Esophagus muscularis mucosa (tissue), 4 donors: ENCODE data around the gene TNFSF8. TPM values are rescaled to one million over a fixed set of nuclear protein-coding genes. Genes with fewer than 3 reads are reported as not detected.
A peak's percentile ranks its signal among the peaks of the same experiment; 100 is the strongest.

Experiments used
- DNase-seq: peaks from one replicate; pipeline ENCODE4 v3.0.0-alpha.2; 2017; ENCODE audit errors: extremely low spot score
- H3K27ac ChIP-seq, 4 donors: fragments of 200-600 bp; sonication (generic); replicated peaks in 1 of 4; 1 replicate in 3 of 4; 2 replicates in 1 of 4; pipeline ENCODE4 v1.5.1; 2016 to 2019; ENCODE audit warnings: mild to moderate bottlenecking in 1 of 4
- H3K27me3 ChIP-seq, 4 donors: fragments of 200-600 bp; sonication (generic); one replicate each; pipeline versions ENCODE4 v1.5.1 to v1.6.0; 2016 to 2019
- H3K36me3 ChIP-seq, 4 donors: fragments of 200-600 bp; sonication (generic); one replicate each; pipeline ENCODE4 v1.5.1; 2016 to 2019
- H3K4me1 ChIP-seq, 4 donors: fragments of 200-600 bp; sonication (generic); one replicate each; pipeline ENCODE4 v1.5.1; 2016 to 2019
- H3K4me3 ChIP-seq, 4 donors: fragments of 200-600 bp; sonication (generic); 1 replicate in 2 of 4; 2 replicates in 2 of 4; pipeline ENCODE4 v1.5.1; 2016 to 2019; ENCODE audit warnings: mild to moderate bottlenecking in 4 of 4, moderate library complexity in 1 of 4
- H3K9me3 ChIP-seq, 4 donors: fragments of 200-600 bp; sonication (generic); 1 replicate in 3 of 4; 2 replicates in 1 of 4; pipeline ENCODE4 v1.5.1; 2016 to 2019
- CTCF ChIP-seq, 3 experiments: fragments of 200-600 bp in 2 of 3; fragments of 450-650 bp in 1 of 3; sonication (generic) in 2 of 3; IDR thresholded peaks; one replicate each; pipeline ENCODE4 v1.5.1; 2017 to 2019; ENCODE audit warnings: antibody characterized with exemption in 3 of 3, mild to moderate bottlenecking in 2 of 3, moderate library complexity in 1 of 3
- EP300 ChIP-seq: sonication (generic); formaldehyde crosslinking; IDR thresholded peaks from one replicate; pipeline ENCODE4 v1.6.1; 2017; ENCODE audit warnings: antibody characterized with exemption
- POLR2A ChIP-seq: fragments of 450-650 bp; IDR thresholded peaks from one replicate; pipeline ENCODE4 v1.6.1; 2017; ENCODE audit warnings: antibody characterized with exemption, moderate library complexity, mild to moderate bottlenecking, low read depth
- POLR2AphosphoS5 ChIP-seq, 2 donors: sonication (generic); formaldehyde crosslinking; IDR thresholded peaks; one replicate each; pipeline ENCODE4 v1.6.1; 2017; ENCODE audit warnings: antibody characterized with exemption in 2 of 2
- whole genome bisulfite sequencing: methylation state at CpG from one replicate; pipeline ENCODE4 v1.1.5; 2018; 5-methylcytosine and 5-hydroxymethylcytosine counted together
- intact Hi-C: fragments of 100-400 bp; cut with DNase I; formaldehyde crosslinking; loops from one replicate; pipeline ENCODE4 v1.15.1; 2023
- total RNA-seq, 4 donors: library from RNA; depleted of rRNA; stranded (reverse); fragments of >200 nt; gene quantifications; one replicate each; pipeline versions ENCODE4 v1.1.0 to v1.2.1, GENCODE V29; 2016

The TNFSF8 gene
- total RNA-seq: 1 to 10 TPM in 2 of 4 donors, under 1 TPM in 2; 0.46 to 4.0 (median 1.4) TPM

- no peaks in the 10 kb centered on the region for H3K4me1 ChIP-seq
- peak within 1 kb of the TSS; percentile 28 to 57 (median 45) for H3K27ac ChIP-seq
- WGBS: 61% methylated on average over 19 of the region's 24 CpGs
- no peaks in the 10 kb centered on the region for H3K9me3 ChIP-seq
- H3K36me3 ChIP-seq: no peaks in the 10 kb centered on the region
- H3K4me3 ChIP-seq: peak within 1 kb of the TSS; percentile 20 to 41 (median 28)
- peaks cover 0 to 13% (median 0%) of the 10 kb centered on the region in 4 donors for H3K27me3 ChIP-seq
- DNase-seq: peak; percentile 87
- TF ChIP-seq CTCF (IDR thresholded peaks at IDR 0.05) (no peak), EP300 (no peak), POLR2A (no peak), POLR2AphosphoS5 (IDR thresholded peaks at IDR 0.05) (peak; percentile 6 to 21)
- intact Hi-C loops: no loop called here
Measured at GRCh38 chr9:114930056-114930812, at the start of gene TNFSF8. TNFSF8 (minus strand) TSS chr9:114930591; CDS start chr9:114930303, 288 bp downstream.

- no peak overlapping the region for H3K27ac ChIP-seq
- DNase-seq: no peak
- TF ChIP-seq EP300 (no peak), POLR2A (no peak), CTCF (IDR thresholded peaks at IDR 0.05) (no peak), POLR2AphosphoS5 (IDR thresholded peaks at IDR 0.05) (no peak)
- H3K4me1 ChIP-seq: no peaks in the 10 kb centered on the region
- no peaks in the 10 kb centered on the region for H3K27me3 ChIP-seq
- 58% methylated on average over 2 of the region's 2 CpGs for WGBS
- intact Hi-C loops: no loop called here
- H3K4me3 ChIP-seq: no peak overlapping the region
- H3K9me3 ChIP-seq: no peaks in the 10 kb centered on the region
- H3K36me3 ChIP-seq: no peaks in the 10 kb centered on the region
Measured at GRCh38 chr9:114973216-114973615, 42.8 kb upstream of the TNFSF8 start.

- H3K4me3 ChIP-seq: no peak overlapping the region
- no peaks in the 10 kb centered on the region for H3K9me3 ChIP-seq
- no peaks in the 10 kb centered on the region for H3K36me3 ChIP-seq
- 68% methylated on average over 3 of the region's 3 CpGs for whole genome bisulfite sequencing
- H3K4me1 ChIP-seq: no peaks in the 10 kb centered on the region
- TF ChIP-seq EP300 (no peak), POLR2A (no peak), POLR2AphosphoS5 (IDR thresholded peaks at IDR 0.05) (no peak)
- H3K27me3 ChIP-seq: no peaks in the 10 kb centered on the region
- intact Hi-C loops: no loop called here
- H3K27ac ChIP-seq: no peak overlapping the region
- no peak for DNase-seq
Measured at GRCh38 chr9:114972510-114973136, 42.2 kb upstream of the TNFSF8 start.

GRCh38 chr9:114969269-114969668 lies 38.9 kb upstream of the TNFSF8 start:
- no peak for DNase-seq
- no peak overlapping the region for H3K27ac ChIP-seq
- 89% methylated on average over 1 of the region's 1 CpG for whole genome bisulfite sequencing

More at GRCh38 chr9:114969269-114969668, 38.9 kb upstream of the TNFSF8 start:
- Histone ChIP-seq H3K36me3 (no peaks in the 10 kb centered on the region), H3K4me1 (no peaks in the 10 kb centered on the region), H3K9me3 (no peaks in the 10 kb centered on the region), H3K4me3 (no peak overlapping the region), H3K27me3 (no peaks in the 10 kb centered on the region)
- intact Hi-C loops: no loop called here
- TF ChIP-seq EP300 (no peak), CTCF (IDR thresholded peaks at IDR 0.05) (no peak), POLR2A (no peak), POLR2AphosphoS5 (IDR thresholded peaks at IDR 0.05) (no peak)
